Fibroblast of mammary gland (primary cell): ENCODE measurements around the gene DDX52.

ENCODE experiments used
- DNase-seq: peaks from one replicate; pipeline ENCODE4 v3.0.0-alpha.2; 2010; ENCODE audit warnings: low read depth
- H3K4me3 ChIP-seq: 2 replicates; pipeline ENCODE4 v1.5.1; 2011; ENCODE audit warnings: low read depth, mild to moderate bottlenecking, low read length, moderate library complexity; ENCODE audit not compliant: control insufficient read depth
- TF ChIP-seq, protein P1 (sequence below): conservative IDR thresholded peaks from 2 replicates; pipeline ENCODE4 v1.5.1; 2011; ENCODE audit warnings: low read depth, low read length, inconsistent platforms; ENCODE audit not compliant: control insufficient read depth, insufficient read depth

The DDX52 gene

DNA sequence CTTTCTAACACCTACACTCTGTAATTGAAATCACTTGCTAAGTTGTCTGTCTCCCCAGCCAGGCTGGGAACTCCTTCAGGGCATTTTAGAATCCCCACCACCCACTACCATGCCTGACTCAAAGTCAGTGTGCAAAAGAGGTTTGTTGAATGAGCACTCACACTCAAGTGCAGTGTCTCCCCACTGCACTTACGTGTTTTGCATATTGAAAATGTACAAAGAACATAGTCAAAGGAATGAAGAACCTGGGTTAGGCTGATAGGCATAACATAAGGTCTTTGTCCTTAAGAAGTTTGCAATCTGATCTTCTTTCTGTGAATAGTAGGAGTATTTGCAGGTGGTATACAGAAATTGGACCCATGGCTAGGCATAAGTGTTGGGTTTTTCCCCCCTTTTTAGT, 33.8 kb upstream of the DDX52 start:
- no peak overlapping the region for H3K4me3 ChIP-seq
- TF ChIP-seq, protein P1, sequence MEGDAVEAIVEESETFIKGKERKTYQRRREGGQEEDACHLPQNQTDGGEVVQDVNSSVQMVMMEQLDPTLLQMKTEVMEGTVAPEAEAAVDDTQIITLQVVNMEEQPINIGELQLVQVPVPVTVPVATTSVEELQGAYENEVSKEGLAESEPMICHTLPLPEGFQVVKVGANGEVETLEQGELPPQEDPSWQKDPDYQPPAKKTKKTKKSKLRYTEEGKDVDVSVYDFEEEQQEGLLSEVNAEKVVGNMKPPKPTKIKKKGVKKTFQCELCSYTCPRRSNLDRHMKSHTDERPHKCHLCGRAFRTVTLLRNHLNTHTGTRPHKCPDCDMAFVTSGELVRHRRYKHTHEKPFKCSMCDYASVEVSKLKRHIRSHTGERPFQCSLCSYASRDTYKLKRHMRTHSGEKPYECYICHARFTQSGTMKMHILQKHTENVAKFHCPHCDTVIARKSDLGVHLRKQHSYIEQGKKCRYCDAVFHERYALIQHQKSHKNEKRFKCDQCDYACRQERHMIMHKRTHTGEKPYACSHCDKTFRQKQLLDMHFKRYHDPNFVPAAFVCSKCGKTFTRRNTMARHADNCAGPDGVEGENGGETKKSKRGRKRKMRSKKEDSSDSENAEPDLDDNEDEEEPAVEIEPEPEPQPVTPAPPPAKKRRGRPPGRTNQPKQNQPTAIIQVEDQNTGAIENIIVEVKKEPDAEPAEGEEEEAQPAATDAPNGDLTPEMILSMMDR, result no peak
- no peak for DNase-seq

DNA sequence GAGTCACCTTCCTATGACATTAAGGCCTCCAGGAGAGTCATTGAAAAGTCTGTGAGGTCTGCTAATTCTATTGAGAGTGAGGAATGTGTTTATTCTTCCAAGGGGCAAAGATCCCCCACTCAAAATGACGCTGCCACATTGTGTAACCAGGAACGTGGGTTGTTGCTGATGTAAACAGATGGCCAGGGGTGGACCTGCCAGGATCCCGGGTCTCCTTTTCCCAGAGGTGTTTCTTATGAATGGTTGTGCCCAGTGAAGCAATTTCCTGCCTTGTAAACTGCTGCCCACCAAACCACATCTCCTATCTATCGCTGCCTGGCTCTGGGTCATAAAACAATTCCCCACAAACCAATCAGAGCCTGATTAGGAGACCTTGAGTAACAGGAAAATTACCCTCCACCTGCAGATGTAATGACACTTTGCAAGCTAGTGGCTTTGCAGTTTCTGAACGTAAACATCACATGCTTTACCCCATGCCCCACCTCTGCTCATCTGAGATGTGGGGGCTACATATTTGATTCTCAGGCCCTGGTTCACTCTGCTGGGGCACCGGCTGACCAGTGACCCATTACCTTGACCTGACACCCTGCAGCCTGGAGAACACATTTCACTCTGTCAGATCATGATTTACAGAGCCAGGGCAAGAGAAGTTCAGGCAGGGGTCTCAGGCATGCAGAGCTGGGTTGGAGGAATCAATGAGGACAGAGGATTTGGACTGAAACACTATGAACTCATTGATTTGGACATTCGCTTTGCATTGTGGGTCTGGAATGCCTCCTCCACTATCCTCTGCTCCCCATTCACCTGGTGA, 33.1 kb upstream of the DDX52 start:
- DNase-seq, result peak; percentile 25
- no peak overlapping the region for H3K4me3 ChIP-seq
- TF ChIP-seq, protein P1, result no peak

DNA sequence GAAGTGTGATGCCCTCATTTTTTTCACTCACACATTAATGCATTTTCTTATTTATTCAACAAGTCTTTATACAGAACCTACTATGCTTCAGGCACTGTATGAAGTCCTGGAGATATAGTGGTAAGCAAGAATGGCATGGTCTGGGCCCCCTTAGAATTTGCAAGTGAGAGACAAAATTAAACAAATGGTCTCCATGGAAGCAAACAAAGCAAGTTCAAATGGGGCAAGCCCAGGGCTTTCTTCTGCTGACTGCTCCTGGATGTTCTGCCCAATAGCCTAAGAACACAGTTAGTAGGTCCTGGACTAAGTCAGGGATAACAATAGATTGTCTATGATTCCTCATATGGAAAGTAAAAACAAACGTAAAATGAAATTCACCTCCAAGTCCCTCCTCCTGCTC, 31.3 kb upstream of the DDX52 start:
- TF ChIP-seq, protein P1, result no peak
- no peak overlapping the region for H3K4me3 ChIP-seq
- DNase-seq, result no peak

DNA sequence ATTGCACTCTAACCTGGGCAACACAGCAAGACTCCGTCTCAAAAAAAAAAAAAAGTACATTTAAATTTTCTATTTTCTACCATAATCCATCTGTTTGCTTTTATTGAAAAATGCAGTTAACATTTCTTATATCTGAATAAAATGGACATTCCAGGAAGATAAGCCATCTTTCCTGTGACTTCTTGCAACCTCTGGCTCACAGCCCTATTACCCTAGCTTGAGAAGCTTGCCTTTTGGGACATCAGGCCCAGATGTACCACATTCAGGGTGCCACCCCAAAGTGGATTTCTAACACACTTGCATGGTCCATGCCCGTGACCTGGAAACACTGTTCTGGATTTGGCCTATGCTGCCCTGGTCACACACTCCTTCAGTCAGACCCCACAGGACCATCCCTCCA, 30.1 kb upstream of the DDX52 start:
- no peak overlapping the region for H3K4me3 ChIP-seq
- no peak for DNase-seq
- TF ChIP-seq, protein P1, result no peak

DNA sequence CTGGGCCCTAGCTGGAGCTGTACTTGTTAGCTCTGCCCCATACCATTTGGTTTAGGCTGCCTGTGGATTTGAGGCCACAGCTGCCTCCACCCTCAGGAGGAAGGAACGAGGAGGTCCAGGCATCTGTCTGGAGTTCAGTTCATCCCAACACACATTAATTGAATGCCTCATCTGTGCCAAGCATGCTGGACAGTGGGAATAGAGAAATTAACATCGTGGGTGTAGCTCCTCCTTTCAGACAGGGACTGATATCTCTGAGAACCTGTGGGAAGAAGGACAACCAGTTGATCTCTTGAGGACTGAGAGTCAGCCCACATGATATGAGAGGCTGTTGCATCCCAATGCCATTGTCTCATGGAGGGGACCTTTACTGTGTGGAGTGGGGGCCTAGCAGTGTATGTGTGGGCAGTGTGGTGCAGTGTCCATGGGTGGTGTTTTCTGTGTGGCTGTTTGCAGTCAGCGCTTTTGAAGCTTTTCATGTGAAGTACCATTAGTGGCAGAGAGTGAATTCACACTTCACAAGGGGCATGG, 29.4 kb upstream of the DDX52 start:
- TF ChIP-seq, protein P1, result no peak
- H3K4me3 ChIP-seq, result no peak overlapping the region
- DNase-seq, result peak; percentile 19

DNA sequence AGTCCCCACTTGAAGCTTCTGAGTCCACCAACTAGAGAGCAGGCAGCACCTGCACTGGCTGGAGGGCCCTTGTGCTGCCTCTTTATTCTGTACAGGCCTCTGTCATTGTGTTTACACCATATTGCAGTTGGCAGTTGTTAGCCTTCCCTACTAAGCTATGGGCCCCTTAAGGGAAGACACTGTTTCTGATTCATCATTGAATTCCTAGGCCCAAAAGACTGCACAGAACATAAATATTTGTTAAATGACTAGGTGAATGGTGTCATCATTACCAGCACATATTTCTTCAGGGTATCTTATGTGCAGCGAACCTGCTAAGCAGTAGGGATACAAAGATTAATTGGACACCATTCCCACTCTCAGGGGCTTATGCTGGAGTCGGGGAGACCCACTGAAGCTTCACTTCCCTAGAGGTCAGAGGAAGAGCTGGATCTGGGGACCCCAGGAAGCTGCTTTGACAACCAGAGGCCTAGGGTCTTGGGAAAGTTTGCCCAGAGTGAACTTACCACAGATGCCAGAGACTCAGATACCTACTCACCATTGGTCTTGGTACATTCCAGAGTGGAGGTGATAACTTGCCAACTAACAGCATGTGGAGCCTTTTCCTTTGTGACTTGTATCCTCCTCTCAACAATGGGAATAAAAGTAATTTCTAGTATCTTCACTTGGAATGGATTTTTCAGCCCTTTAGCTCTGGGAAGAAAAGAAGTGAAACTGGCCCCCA, 28.7 kb upstream of the DDX52 start:
- peak; percentile 92 for DNase-seq
- H3K4me3 ChIP-seq, result no peak overlapping the region
- TF ChIP-seq, protein P1, result no peak
